Left cardiac atrium (tissue), 4 donors: ENCODE data around the gene CALM1. TPM values are rescaled to one million over a fixed set of nuclear protein-coding genes. Genes with fewer than 3 reads are reported as not detected.

Experiments
- ATAC-seq, 2 donors: fragments of 200-7000 bp; cut with Tn5 transposase; one replicate each; pipeline ENCODE4 v1.9.1; 2020; ENCODE audit warnings: mild to moderate bottlenecking in 2 of 2, moderate library complexity in 2 of 2
- DNase-seq: peaks from one replicate; pipeline ENCODE4 v3.0.0-alpha.2; 2020
- intact Hi-C, 2 donors: fragments of 100-400 bp; cut with DNase I; formaldehyde crosslinking; loops; one replicate each; pipeline versions ENCODE4 v1.14.1 to v1.15.1; 2022 to 2023
- total RNA-seq, 2 donors: library from RNA; stranded (reverse); fragmentation: NEBNext Ultra II Directional; extraction: Animal tissue kit (Norgen Biotek cat#: 25700); gene quantifications; one replicate each; pipeline ENCODE4 v1.2.1, GENCODE V29; 2021
- donor health status: DM: no; HTN: yes; CAD: no.
- donor health status: DM: no; HTN: yes; CAD: no; lungs with severe emphysema.
- donor health status: DM: yes; HTN: yes; CAD: no.
- donor health status: Dilated cardiomyopathy.

CALM1 gene
- total RNA-seq, 2 donors from 2014 or later: 428 to 511 TPM

DNA sequence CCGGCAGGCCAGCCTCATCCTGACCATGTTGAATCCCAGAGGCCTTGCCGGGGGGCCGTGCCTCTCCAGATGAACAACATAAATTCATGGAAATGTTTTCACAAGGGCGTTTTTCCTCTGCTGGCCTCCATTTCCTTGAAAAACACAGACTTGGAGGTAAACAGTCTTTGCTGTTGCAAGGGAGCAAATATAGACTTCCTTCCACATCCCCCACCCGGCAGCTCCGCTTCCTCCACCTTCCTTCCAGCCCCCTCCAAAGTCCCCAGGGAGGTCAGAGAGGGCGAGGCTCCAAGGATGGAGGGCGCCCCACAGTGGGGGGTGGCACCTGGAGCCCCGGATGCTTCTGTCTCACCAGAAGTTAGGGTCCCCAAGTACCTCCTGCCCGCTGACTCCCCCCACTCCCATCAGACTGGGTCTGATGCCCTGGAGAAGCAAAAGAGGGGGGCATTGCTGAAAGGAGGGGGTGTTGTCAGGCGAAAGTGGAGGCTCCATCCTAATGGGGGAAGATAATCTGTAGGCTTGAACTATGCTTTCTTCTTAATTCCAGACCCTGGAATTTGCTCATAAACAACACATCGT is 31.1 kb downstream of the CALM1 start:
- ATAC-seq (peak in 1 of 2 donors; percentile 20), DNase-seq (no peak)
- intact Hi-C loops: no loop called here

DNA sequence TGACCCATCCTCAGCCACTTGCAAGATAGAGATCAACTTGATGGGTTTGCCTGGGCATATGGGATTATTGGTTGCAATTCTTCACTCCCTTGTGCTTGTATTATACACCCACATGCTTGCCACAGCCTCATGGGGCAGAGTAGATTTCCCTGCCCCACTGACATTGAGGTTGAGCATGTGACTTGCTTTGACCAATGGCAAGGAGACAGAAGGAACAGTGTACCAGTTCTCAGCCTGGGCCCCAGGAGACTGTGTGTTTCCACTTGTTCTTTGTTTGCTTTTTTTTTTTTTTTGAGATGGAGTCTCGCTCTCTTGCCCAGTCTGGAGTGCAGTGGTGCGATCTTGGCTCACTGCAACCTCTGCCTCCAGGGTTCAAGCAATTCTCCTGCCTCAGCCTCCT is 31.8 kb downstream of the CALM1 start:
- intact Hi-C loops: no loop called here
- ATAC-seq: no peak
- DNase-seq: no peak

- DNase-seq (no peak), ATAC-seq (no peak)
These were observed 32.4 kb downstream of the CALM1 start for GRCh38 chr14:90429236-90429635.

DNA sequence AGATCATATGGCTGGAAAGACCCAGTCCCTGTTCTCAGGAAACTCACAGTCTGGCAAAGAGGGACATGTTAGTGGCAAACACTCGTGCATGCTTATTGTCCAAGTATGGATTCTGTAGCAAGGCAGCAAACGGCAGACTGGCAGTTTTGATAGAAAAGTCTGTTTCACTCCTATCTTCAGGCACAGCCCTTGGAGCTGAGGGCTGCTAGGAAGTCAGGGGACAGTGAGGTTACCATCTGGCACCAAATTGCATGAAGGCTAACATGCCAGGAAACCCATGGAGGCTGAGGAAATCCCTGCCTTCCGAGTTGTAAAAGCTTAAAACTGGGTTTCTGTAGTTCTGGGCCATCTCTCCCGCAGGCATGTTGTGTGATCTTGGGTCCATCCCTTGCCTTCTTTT is 32.9 kb downstream of the CALM1 start:
- ATAC-seq: no peak
- no peak for DNase-seq
- intact Hi-C loops: no loop called here

More at GRCh38 chr14:90429236-90429635, 32.4 kb downstream of the CALM1 start:
- intact Hi-C loops: no loop called here

- ATAC-seq: no peak
- intact Hi-C loops: no loop called here
- no peak for DNase-seq
These were observed 37.7 kb downstream of the CALM1 start for GRCh38 chr14:90434370-90435020.

DNA sequence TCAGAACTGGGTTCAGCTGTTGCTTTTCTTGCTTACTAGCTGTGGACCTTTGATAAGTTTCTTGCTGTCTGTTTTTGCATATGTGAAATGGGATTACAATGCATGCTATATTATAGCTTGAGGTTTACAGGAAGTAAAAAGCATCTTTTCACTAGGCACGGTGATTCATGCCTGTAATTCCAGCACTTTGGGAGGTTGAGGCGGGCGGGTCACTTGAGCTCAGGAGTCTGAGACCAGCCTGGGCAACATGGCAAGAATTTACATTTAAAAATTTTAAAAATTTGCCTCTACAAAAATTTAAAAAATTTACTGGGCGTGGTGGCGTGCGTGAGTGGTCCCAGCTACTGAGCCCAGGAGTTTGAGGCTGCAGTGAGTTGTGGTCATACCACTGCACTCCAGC is 42.0 kb downstream of the CALM1 start:
- ATAC-seq (no peak), DNase-seq (no peak)
- intact Hi-C loops: no loop called here

DNA sequence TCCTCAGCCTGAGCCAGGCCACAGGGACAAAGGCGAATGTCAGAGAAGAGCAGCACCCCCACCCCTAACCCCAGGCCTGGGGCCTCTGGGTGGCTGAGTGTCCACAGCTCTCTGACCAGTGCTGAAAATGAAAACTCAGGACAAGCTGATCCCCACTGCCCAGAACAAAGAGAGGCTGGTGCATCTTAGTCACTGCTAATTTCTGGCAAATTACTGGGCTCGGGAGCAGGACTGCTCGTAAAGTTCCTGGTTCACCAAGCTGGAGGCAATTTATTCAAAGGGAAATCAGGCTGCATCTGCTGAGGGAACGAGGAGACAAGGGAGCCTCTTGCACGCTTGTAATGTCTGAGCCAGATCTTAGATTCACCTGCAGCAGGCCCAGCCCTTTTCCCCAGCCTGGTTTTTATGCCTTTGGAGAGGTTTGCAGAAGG is 43.2 kb downstream of the CALM1 start:
- no peak for ATAC-seq
- no peak for DNase-seq
- intact Hi-C loops: no loop called here

DNA sequence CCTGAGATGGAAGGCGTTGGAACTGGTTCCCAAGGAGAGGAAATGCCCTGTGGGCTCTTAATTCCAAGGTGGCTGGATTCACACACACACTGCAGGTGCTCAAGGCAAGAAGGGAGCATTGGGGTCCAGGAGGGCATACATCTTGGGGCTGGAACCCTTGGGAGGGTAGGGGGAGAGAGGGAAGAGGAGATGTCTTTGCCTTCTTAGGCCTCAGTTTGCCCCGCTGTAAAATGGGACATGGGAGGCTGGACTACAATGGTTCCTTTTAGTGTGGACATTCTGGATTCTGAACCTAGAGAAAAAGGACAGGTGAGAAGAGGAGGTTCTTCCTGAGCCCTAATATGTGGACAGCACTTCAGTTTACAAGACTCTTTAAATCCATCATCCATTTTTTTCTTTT is 43.8 kb downstream of the CALM1 start:
- DNase-seq (no peak), ATAC-seq (no peak)
- intact Hi-C loops: no loop called here

GRCh38 chr14:90442388-90442787 is 45.6 kb downstream of the CALM1 start:
- intact Hi-C loops: no loop called here
- no peak for DNase-seq
- no peak for ATAC-seq

GRCh38 chr14:90443161-90444076 is 46.6 kb downstream of the CALM1 start:
- no peak for DNase-seq
- intact Hi-C loops: no loop called here
- ATAC-seq: no peak

- intact Hi-C loops: no loop called here
These were observed 47.4 kb downstream of the CALM1 start for GRCh38 chr14:90444077-90444696.

GRCh38 chr14:90445011-90445410 is 48.2 kb downstream of the CALM1 start:
- intact Hi-C loops: no loop called here
- DNase-seq: no peak
- no peak for ATAC-seq

More at GRCh38 chr14:90444077-90444696, 47.4 kb downstream of the CALM1 start:
- DNase-seq (no peak), ATAC-seq (no peak)

GRCh38 chr14:90446405-90446804 is 49.6 kb downstream of the CALM1 start:
- no peak for DNase-seq
- no peak for ATAC-seq
- intact Hi-C loops: no loop called here

- intact Hi-C loops: no loop called here
- ATAC-seq (no peak), DNase-seq (no peak)
These were observed 51.1 kb downstream of the CALM1 start for GRCh38 chr14:90447720-90448497.

DNA sequence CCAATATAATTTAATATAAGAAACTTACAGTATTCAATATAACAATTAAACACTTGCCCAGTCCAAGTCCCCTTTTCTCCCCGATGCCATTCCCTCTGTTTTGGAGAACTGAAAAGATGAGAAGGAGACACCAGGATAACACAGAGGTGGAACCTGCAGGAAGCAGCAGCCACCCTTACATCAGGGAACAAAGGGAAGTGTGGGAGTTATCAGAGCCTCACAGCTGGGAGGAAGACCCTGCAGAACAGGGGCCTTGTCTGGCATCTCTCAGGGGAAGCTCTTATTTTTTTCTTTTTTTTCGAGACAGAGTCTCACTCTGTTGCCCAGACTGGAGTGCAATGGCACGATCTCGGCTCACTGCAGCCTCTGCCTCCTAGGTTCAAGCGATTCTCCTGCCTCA is 52.6 kb downstream of the CALM1 start:
- intact Hi-C loops: no loop called here
- ATAC-seq: no peak
- no peak for DNase-seq

DNA sequence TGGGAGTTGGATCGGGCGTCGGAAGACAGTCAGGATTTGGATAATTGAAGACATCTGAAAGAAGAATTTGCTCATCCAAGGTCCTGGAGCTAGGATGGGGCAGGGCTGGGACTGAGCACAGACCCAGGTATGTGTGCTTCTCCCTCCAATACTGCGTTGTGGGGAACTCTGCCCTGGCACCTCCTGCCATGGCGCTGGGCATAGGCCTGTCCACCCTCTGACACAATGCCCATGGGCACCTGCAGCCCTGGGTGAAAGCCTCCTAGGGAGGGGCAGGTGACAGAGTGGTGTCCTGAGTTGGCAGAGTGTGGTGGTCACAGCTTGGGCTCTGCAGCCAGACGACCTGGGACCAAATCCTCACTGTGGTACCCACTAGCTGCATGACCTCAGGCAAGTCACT is 53.3 kb downstream of the CALM1 start:
- ATAC-seq (no peak), DNase-seq (no peak)
- intact Hi-C loops: no loop called here

GRCh38 chr14:90450667-90451066 is 53.8 kb downstream of the CALM1 start:
- DNase-seq: no peak
- ATAC-seq: no peak
- intact Hi-C loops: no loop called here

GRCh38 chr14:90451443-90451842 is 54.6 kb downstream of the CALM1 start:
- DNase-seq: no peak
- intact Hi-C loops: no loop called here
- no peak for ATAC-seq

- ATAC-seq: no peak
- no peak for DNase-seq
- intact Hi-C loops: no loop called here
These were observed 55.1 kb downstream of the CALM1 start for GRCh38 chr14:90451961-90452360.
